ENCODE data around the gene LRRC28.

The LRRC28 gene

DNA sequence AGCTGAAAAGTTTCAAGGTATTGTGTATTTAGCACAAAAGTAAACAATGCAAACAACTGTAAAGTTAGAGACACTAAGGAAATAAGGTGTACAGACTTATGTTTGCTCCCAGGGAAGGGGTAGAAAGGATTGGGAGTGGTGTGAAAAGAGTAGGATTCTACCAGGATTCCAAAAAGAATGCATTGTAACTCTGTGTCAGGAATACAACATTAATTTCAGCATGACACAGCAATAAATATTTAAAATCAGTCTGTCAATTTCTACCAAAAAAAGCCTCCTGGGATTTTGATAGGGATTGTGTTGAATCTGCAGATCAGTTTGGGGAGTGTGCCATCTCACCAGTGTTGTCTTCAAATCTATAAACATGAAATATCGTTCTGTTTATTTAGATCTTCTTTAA is 73.4 kb downstream of the LRRC28 start:
- no peak for DNase-seq (ENCODE audit: low read depth in 1 of 2, low spot score in 1 of 2)
- H3K27me3 ChIP-seq (ENCODE audit: insufficient read depth, poor library complexity, severe bottlenecking), result no peaks in the 10 kb centered on the region
- no peak for TF ChIP-seq POLR2AphosphoS5 (IDR thresholded peaks at IDR 0.05; ENCODE audit: low read depth)
- TF ChIP-seq, protein P1, sequence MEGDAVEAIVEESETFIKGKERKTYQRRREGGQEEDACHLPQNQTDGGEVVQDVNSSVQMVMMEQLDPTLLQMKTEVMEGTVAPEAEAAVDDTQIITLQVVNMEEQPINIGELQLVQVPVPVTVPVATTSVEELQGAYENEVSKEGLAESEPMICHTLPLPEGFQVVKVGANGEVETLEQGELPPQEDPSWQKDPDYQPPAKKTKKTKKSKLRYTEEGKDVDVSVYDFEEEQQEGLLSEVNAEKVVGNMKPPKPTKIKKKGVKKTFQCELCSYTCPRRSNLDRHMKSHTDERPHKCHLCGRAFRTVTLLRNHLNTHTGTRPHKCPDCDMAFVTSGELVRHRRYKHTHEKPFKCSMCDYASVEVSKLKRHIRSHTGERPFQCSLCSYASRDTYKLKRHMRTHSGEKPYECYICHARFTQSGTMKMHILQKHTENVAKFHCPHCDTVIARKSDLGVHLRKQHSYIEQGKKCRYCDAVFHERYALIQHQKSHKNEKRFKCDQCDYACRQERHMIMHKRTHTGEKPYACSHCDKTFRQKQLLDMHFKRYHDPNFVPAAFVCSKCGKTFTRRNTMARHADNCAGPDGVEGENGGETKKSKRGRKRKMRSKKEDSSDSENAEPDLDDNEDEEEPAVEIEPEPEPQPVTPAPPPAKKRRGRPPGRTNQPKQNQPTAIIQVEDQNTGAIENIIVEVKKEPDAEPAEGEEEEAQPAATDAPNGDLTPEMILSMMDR (IDR thresholded peaks at IDR 0.05; ENCODE audit: insufficient read depth, low read length), result no peak
- no peak for TF ChIP-seq GABPA (IDR thresholded peaks at IDR 0.05; ENCODE audit: low read depth)
- TF ChIP-seq SPI1 (IDR thresholded peaks at IDR 0.05; ENCODE audit: borderline replicate concordance, low read depth), result no peak
- no peak for TF ChIP-seq REST (IDR thresholded peaks at IDR 0.05; ENCODE audit: insufficient replicate concordance, low read depth)
- no peak overlapping the region for H3K27ac ChIP-seq (replicated peaks)
- no peak overlapping the region for H3K4me3 ChIP-seq (replicated peaks; ENCODE audit: insufficient read depth, low read length)

- Histone ChIP-seq H3K27ac (replicated peaks) (no peak overlapping the region), H3K4me3 (replicated peaks; ENCODE audit: insufficient read depth, low read length) (no peak overlapping the region), H3K27me3 (ENCODE audit: insufficient read depth, poor library complexity, severe bottlenecking) (no peaks in the 10 kb centered on the region)
- no peak for TF ChIP-seq SPI1 (IDR thresholded peaks at IDR 0.05; ENCODE audit: borderline replicate concordance, low read depth)
- TF ChIP-seq REST (IDR thresholded peaks at IDR 0.05; ENCODE audit: insufficient replicate concordance, low read depth), result no peak
- TF ChIP-seq, protein P1 (IDR thresholded peaks at IDR 0.05; ENCODE audit: insufficient read depth, low read length), result no peak
- no peak for TF ChIP-seq POLR2AphosphoS5 (IDR thresholded peaks at IDR 0.05; ENCODE audit: low read depth)
- no peak for TF ChIP-seq GABPA (IDR thresholded peaks at IDR 0.05; ENCODE audit: low read depth)
- DNase-seq (ENCODE audit: low read depth in 1 of 2, low spot score in 1 of 2), result no peak
Measured at GRCh38 chr15:99326235-99326634, 75.0 kb downstream of the LRRC28 start.

- Histone ChIP-seq H3K27me3 (ENCODE audit: insufficient read depth, poor library complexity, severe bottlenecking) (no peaks in the 10 kb centered on the region), H3K4me3 (replicated peaks; ENCODE audit: insufficient read depth, low read length) (no peak overlapping the region), H3K27ac (replicated peaks) (no peak overlapping the region)
- TF ChIP-seq POLR2AphosphoS5 (IDR thresholded peaks at IDR 0.05; ENCODE audit: low read depth) (no peak), GABPA (IDR thresholded peaks at IDR 0.05; ENCODE audit: low read depth) (no peak), SPI1 (IDR thresholded peaks at IDR 0.05; ENCODE audit: borderline replicate concordance, low read depth) (no peak), REST (IDR thresholded peaks at IDR 0.05; ENCODE audit: insufficient replicate concordance, low read depth) (no peak)
- TF ChIP-seq, protein P1 (IDR thresholded peaks at IDR 0.05; ENCODE audit: insufficient read depth, low read length), result no peak
- DNase-seq (ENCODE audit: low read depth in 1 of 2, low spot score in 1 of 2), result no peak
Measured at GRCh38 chr15:99328106-99329072, 77.1 kb downstream of the LRRC28 start.
